Lung (tissue), 12 donors: ENCODE measurements around the gene KIF22. TPM values are rescaled to one million over a fixed set of nuclear protein-coding genes. Genes with fewer than 3 reads are reported as not detected.

Source experiments
- ATAC-seq: fragments of 200-7000 bp; cut with Tn5 transposase; one replicate; pipeline ENCODE4 v1.9.1; 2020; ENCODE audit warnings: moderate number of reproducible peaks; ENCODE audit not compliant: insufficient read depth, low FRiP score
- DNase-seq, 3 donors: peaks; one replicate each; pipeline ENCODE4 v3.0.0-alpha.2; 2013 to 2017
- H3K27ac ChIP-seq, 2 donors: one replicate each; pipeline ENCODE4 v1.5.1; 2013; ENCODE audit warnings: mild to moderate bottlenecking in 2 of 2, moderate library complexity in 2 of 2, control low read depth in 1 of 2, inconsistent platforms in 1 of 2, low read depth in 1 of 2, low read length in 1 of 2
- H3K27me3 ChIP-seq, 3 donors: one replicate each; pipeline ENCODE4 v1.5.1; 2013; ENCODE audit warnings: low read length in 2 of 3; ENCODE audit not compliant: control insufficient read depth in 3 of 3, insufficient read depth in 3 of 3
- H3K36me3 ChIP-seq, 4 donors: one replicate each; pipeline ENCODE4 v1.5.1; 2013; ENCODE audit warnings: low read length in 4 of 4, mild to moderate bottlenecking in 1 of 4, moderate library complexity in 1 of 4; ENCODE audit not compliant: control insufficient read depth in 4 of 4, insufficient read depth in 4 of 4
- H3K4me1 ChIP-seq, 5 donors: one replicate each; pipeline ENCODE4 v1.5.1; 2013; ENCODE audit warnings: low read length in 5 of 5, mild to moderate bottlenecking in 2 of 5, moderate library complexity in 1 of 5; ENCODE audit not compliant: control insufficient read depth in 5 of 5, insufficient read depth in 5 of 5
- H3K4me3 ChIP-seq: one replicate; pipeline ENCODE4 v1.5.1; 2013; ENCODE audit warnings: mild to moderate bottlenecking, control low read depth, moderate library complexity
- H3K9ac ChIP-seq, 2 donors: one replicate each; pipeline ENCODE4 v1.5.1; 2013; ENCODE audit warnings: low read length in 2 of 2, control low read depth in 1 of 2; ENCODE audit not compliant: insufficient read depth in 1 of 2
- H3K9me3 ChIP-seq, 4 donors: one replicate each; pipeline ENCODE4 v1.5.1; 2013; ENCODE audit warnings: low read length in 3 of 4, mild to moderate bottlenecking in 1 of 4, moderate library complexity in 1 of 4; ENCODE audit not compliant: control insufficient read depth in 4 of 4, insufficient read depth in 3 of 4
- WGBS, 2 donors: extraction: QIAGEN DNeasy Blood & Tissue Kit; methylation state at CpG; one replicate each; pipeline ENCODE4 v1.1.7; 2013; 5-methylcytosine and 5-hydroxymethylcytosine counted together
- polyA plus RNA-seq, 2 donors: library from polyadenylated mRNA; stranded (reverse); fragments of 200-250 nt; gene quantifications; one replicate each; pipeline ENCODE4 v1.2.1, GENCODE V29; 2013
- total RNA-seq, 2 donors: library from RNA; depleted of rRNA in 1 of 2; stranded (reverse); fragments of >200 nt in 1 of 2; gene quantifications; one replicate each; pipeline ENCODE4 v1.2.1, GENCODE V29; 2014 to 2021
- TF ChIP-seq, protein P1 (sequence below): IDR thresholded peaks from 2 replicates; pipeline ENCODE4 v1.5.1; 2012; ENCODE audit warnings: mild to moderate bottlenecking; ENCODE audit errors: control extremely low read depth, extremely low read depth
- donor health status: control.
- donor health status: control.
- donor health status: Bipolar disorder and iron deficiency.
- donor health status: healthy.
- donor health status: DM: yes; HTN: yes; CAD: no.

The KIF22 gene
- total and polyA plus RNA-seq, 4 donors, result 22.1 to 84.9 (median 25.9) TPM

DNA sequence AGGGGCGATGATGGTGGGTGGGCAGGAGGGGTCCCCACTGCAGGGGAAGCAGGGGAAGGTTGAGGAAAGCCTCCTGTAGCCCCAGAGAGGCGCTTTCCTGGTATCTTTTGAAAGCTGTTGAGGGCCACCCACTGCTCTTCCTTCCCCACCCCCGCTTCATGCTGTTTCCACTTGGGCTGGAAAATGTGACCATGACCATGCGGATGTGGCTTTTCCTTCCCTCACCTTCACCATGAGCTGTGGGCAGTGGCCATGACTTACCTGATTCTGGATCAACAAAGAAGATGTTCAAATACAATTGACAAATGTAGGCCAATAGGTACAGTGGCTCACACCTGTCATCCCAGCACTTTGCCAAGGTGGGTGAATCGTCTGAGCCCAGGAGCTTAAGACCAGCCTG, 43.5 kb downstream of the KIF22 start:
- ATAC-seq (no peak), DNase-seq (no peak)
- 94 to 96% methylated on average over 5 of the region's 5 CpGs for WGBS, 2 donors
- H3K27ac ChIP-seq, result no peak overlapping the region
- H3K4me3 ChIP-seq, result no peak overlapping the region
- H3K9me3 ChIP-seq, result no peaks in the 10 kb centered on the region
- H3K36me3 ChIP-seq, result peaks cover 0 to 66% (median 0%) of the 10 kb centered on the region in 4 donors
- TF ChIP-seq, protein P1, sequence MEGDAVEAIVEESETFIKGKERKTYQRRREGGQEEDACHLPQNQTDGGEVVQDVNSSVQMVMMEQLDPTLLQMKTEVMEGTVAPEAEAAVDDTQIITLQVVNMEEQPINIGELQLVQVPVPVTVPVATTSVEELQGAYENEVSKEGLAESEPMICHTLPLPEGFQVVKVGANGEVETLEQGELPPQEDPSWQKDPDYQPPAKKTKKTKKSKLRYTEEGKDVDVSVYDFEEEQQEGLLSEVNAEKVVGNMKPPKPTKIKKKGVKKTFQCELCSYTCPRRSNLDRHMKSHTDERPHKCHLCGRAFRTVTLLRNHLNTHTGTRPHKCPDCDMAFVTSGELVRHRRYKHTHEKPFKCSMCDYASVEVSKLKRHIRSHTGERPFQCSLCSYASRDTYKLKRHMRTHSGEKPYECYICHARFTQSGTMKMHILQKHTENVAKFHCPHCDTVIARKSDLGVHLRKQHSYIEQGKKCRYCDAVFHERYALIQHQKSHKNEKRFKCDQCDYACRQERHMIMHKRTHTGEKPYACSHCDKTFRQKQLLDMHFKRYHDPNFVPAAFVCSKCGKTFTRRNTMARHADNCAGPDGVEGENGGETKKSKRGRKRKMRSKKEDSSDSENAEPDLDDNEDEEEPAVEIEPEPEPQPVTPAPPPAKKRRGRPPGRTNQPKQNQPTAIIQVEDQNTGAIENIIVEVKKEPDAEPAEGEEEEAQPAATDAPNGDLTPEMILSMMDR, result no peak
- peaks cover 0 to 2% (median 0%) of the 10 kb centered on the region in 5 donors for H3K4me1 ChIP-seq
- H3K9ac ChIP-seq, result no peak overlapping the region
- H3K27me3 ChIP-seq, result peaks cover 0 to 2% (median 0%) of the 10 kb centered on the region in 3 donors

DNA sequence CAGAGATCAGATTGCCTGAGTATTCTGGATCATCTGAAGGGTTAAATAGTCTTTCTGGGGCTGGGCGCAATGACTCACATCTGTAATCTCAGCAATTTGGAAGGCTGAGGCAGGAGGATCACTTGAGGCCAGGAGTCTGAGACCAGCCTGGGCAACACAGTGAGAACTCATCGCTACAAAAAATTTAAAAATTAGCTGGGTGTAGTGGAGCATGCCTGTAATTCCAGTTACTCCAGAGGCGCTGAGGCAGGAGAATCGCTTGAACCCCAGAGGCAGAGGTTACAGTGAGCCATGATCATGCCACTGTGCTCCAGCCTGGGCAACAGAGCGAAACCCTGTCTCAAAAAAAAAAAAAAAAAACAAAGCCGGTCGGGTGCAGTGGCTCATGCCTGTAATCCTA, 45.4 kb downstream of the KIF22 start:
- Histone ChIP-seq H3K27me3 (peaks cover 0 to 2% (median 0%) of the 10 kb centered on the region in 3 donors), H3K4me3 (no peak overlapping the region), H3K4me1 (no peaks in the 10 kb centered on the region), H3K9ac (no peak overlapping the region), H3K9me3 (no peaks in the 10 kb centered on the region), H3K27ac (no peak overlapping the region), H3K36me3 (peaks cover 0 to 68% (median 0%) of the 10 kb centered on the region in 4 donors)
- ATAC-seq (no peak), DNase-seq (no peak)
- TF ChIP-seq, protein P1, result no peak
- WGBS, 2 donors, result 91 to 97% methylated on average over 7 of the region's 7 CpGs

DNA sequence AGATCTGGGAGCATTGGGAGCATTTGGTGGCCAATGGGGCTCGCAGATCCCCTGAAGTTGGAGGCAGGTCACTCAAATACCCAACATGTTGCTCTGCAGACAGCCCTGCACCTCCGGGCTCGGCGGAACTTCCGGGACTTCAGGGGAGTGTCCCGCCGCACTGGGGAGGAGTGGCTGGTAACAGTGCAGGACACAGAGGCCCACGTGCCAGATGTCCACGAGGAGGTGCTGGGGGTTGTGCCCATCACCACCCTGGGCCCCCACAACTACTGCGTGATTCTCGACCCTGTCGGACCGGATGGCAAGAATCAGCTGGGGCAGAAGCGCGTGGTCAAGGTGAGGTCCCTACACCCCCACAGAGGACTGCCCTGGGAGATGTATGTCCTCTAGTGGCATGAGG, 46.1 kb downstream of the KIF22 start:
- Histone ChIP-seq H3K27ac (no peak overlapping the region), H3K4me1 (no peaks in the 10 kb centered on the region), H3K4me3 (no peak overlapping the region), H3K36me3 (peaks cover 0 to 69% (median 1%) of the 10 kb centered on the region in 4 donors), H3K27me3 (peaks cover 0 to 2% (median 0%) of the 10 kb centered on the region in 3 donors), H3K9ac (no peak overlapping the region), H3K9me3 (no peaks in the 10 kb centered on the region)
- no peak for DNase-seq
- WGBS, 2 donors, result 87 to 94% methylated on average over 15 of the region's 15 CpGs
- ATAC-seq, result no peak
- TF ChIP-seq, protein P1, result no peak

DNA sequence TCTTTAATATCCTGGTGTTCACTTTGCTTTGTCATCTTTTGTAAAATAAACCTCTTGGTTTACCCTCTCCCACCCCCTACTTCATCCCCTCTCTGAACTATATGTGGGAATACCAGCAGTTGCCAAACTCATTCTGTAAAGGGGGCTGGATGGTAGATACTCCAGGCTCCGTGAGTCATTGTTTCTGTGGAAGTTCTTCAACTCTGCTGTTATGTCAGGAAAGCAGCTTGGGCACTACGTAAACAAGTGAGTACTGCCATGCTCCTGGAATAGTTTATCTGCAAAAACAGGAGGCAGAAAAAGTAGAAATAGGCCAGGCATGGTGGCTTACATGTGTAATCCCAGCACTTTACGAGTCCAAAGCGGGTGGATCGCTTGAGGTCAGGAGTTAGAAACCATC, 47.3 kb downstream of the KIF22 start:
- 94 to 95% methylated on average over 5 of the region's 5 CpGs for WGBS, 2 donors
- TF ChIP-seq, protein P1, result no peak

More for the DNA sequence above, 47.3 kb downstream of the KIF22 start:
- H3K27me3 ChIP-seq, result peaks cover 0 to 2% (median 0%) of the 10 kb centered on the region in 3 donors
- peaks cover 0 to 74% (median 2%) of the 10 kb centered on the region in 4 donors for H3K36me3 ChIP-seq
- H3K9ac ChIP-seq, result no peak overlapping the region
- H3K9me3 ChIP-seq, result no peaks in the 10 kb centered on the region
- ATAC-seq (no peak), DNase-seq (no peak)
- no peak overlapping the region for H3K27ac ChIP-seq
- no peaks in the 10 kb centered on the region for H3K4me1 ChIP-seq
- no peak overlapping the region for H3K4me3 ChIP-seq
